Effector CD8-positive, alpha-beta T cell (primary cell): ENCODE measurements around the gene NUPR2.
"Not testable (repeated sequence)": the region's sequence is repeated elsewhere in the genome, so short reads cannot be mapped to it uniquely, and the experiment has no call there.

Experiments used
- DNase-seq: peaks from one replicate; lab custom pipeline; 2025; lab: John Stamatoyannopoulos, UW

The NUPR2 gene

GRCh38 chr7:56086761-56087160 lies 29.5 kb downstream of the NUPR2 start:
- DNase-seq: no peak

DNA sequence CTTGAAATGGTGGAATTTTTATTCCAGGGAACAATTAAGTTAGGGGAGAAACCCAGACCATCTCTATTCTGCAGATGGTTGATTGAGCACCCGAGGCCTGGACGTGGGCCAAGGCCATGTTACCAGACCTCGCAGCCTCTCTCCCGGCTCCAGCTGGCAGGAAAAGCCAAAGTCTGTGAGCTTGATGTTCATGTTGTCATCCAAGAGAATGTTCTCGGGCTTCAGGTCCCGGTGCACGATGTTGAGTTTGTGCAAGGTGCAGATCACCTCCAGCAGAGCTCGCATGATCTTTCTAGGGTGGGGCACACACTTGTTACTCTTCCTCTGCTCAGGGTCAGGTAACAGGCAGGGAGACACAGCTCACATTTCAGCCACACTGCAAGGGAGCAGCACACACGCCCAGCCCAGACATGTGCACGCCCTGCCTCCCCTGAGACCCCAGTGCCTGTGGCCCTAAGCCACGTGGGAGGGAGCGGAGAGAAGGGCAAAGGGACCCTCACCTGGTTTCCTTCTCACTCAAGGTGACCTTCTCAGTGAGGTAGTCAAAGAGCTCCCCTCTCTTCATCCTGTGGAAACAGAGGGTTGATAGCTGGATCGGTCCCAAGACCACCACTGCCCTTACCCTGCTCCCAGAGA lies 32.9 kb downstream of the NUPR2 start:
- no peak for DNase-seq

DNA sequence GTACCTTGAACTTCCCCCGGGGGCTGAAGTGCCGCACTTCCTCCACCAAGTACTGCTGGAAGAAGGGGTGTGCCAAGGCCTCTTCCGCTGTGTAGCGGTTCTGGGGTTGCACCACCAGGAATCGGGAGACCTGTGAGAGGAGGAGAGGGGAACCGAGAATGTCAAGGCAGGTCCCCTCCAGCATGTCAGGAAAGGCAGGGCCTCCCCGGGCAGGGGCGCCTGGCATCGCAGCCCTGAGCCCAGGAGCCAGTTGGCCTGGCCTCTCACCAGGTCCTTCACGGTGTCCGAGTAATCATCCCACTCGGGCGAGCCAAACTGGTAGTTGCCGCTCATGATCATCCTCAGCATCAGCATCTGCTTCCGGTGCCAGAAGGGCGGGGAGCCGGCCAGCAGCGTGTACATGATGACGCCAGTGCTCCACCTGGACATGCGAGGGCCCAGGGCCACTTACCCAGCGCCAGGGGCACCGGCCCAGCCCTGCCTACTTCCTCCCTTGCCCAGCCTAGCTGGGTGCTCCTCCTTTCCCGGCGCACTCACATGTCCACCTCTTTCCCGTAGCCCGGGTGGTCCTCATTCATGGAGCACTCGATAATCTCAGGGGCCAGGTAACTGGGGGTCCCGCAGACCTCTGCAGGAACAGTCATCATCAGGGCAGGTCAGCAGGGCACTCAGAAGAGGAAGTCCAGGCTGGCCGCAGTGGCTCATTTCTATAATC lies 34.4 kb downstream of the NUPR2 start:
- no peak for DNase-seq

DNA sequence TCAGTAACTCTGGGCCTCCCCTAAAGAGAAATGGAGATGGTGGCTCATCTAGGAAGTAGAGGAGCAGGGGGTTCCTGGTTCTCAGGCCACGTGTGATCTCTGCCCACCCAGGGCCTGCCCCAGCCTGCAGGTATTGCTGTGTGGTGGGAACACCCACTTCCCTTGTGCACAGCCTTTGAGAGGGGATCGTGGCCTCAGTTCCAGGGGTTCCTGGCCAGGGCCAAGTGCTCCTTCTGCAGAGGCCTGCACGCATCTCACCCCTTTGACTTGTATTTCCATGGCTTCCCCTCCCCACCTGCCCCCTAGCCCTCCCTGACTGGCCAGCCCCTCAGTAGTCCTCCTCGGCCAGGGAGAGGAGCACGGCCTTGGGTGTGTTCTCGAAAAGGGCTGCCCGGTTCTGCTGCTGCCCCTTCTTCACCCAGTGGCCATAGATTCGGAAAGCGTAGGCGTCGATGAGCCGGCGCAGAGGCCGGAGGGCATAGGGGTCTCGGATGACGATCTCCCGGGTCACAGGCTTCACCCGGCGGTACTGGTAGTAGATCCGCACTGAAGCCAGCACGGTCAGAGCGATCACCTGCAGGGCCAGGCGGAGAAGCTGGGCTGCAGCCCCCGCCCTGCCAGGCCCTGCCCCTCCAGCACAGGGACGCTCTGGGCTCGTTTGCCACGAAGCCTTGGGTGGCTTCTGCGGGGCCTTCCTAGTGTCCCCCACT lies 35.3 kb downstream of the NUPR2 start:
- DNase-seq: not testable (repeated sequence)

- no peak for DNase-seq
Observed at GRCh38 chr7:56079450-56080185, 36.6 kb downstream of the NUPR2 start.

DNA sequence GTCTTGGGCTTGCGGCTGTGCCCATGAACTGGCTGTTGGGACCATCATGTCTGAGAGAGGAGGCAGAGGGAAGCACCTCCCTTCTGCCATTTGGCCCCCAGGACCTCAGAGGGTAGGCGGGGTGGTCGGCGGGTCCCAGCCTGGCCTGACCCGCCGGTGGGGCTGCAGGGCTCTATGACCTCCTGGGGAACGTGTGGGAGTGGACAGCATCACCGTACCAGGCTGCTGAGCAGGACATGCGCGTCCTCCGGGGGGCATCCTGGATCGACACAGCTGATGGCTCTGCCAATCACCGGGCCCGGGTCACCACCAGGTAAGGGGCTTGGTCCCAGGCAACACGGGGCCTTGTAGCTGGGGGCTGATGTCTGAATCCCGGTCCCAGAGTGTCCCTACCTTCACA lies 38.0 kb downstream of the NUPR2 start:
- DNase-seq: no peak

- DNase-seq: no peak
Observed at GRCh38 chr7:56077681-56078080, 38.5 kb downstream of the NUPR2 start.

DNA sequence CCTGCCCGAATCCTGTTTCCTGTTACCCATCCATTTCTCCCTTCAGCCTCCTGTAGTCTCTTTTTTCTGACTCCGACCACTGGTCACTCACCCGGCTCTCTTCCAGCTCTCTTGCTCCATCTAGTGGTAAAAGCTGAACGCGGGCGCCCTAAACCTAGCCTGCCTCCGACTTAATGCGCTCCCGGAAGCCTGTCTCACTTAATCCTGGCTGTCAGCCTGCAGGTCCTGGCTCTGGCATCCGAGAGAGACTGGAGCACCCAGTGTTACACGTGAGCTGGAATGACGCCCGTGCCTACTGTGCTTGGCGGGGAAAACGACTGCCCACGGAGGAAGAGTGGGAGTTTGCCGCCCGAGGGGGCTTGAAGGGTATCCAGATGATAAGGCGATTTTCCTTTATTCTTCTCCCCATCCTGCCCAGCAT lies 41.8 kb downstream of the NUPR2 start:
- peak; percentile 45 for DNase-seq

GRCh38 chr7:56066376-56066775 lies 49.8 kb downstream of the NUPR2 start:
- DNase-seq: not testable (repeated sequence)
